BE2C (cell line): ENCODE data around the gene NPTXR.

Experiments used
- DNase-seq: peaks from one replicate; pipeline ENCODE4 v3.0.0-alpha.2; 2020
- H3K27me3 ChIP-seq: fragments of 250-450 bp; sonication (Bioruptor Pico); 2 replicates; pipeline ENCODE4 v1.5.1; 2020; ENCODE audit warnings: mild to moderate bottlenecking
- H3K36me3 ChIP-seq: fragments of 250-450 bp; sonication (Bioruptor Pico); 2 replicates; pipeline ENCODE4 v1.5.1; 2020; ENCODE audit warnings: mild to moderate bottlenecking
- H3K4me1 ChIP-seq: fragments of 250-450 bp; sonication (Bioruptor Pico); 2 replicates; pipeline ENCODE4 v1.5.1; 2020
- H3K4me3 ChIP-seq: 2 replicates; pipeline ENCODE4 v1.5.1; 2011; ENCODE audit warnings: low read depth, low read length
- H3K9me3 ChIP-seq: fragments of 250-450 bp; sonication (Bioruptor Pico); 2 replicates; pipeline ENCODE4 v1.5.1; 2020
- TF ChIP-seq, protein P1 (sequence below): IDR thresholded peaks from 2 replicates; pipeline ENCODE4 v1.5.1; 2012; ENCODE audit warnings: mild to moderate bottlenecking, low read depth, low read length

NPTXR gene

DNA sequence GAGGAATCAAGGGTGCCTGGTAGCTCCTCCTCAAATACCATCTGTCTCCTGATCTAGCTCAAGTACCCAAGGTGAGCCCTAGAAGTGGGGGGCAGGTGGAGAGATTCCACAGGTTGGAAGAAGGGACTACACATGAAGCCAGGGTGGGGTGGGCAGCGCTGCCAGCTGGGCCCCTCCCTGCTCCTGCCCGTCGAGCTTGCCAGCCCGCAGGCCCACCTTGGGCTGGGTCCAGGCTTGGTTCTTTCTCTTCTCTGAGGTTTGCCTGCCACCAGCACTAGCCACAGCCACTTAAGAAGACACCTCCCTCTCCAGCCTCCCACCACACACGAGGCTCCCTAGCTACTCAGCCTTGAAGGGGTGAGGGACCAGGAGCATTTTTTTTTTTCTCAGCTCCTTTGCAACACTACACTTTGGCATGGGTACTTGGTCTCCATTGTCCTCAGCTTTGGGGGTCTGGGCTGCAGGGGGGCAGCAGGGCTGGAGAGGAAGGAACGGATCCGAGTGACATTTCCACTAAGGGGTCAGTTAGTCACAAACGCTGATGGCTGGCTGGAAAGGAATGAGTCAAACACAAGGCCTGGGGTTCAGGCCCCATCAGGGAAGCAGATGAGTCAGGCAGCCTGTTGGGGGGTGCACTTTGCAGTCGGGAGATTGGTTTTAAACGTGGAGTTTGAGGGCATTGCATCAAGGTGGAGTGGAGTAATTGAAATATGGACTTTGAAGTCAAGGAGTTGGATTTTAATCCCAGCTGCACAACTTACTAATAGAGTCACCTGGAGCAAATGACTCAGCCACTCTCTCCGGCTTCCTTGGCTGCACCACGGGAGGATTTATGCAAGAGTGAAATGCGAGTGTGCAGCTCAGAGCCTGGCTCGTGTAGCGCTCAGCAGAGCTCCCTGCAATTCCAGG lies 7.4 kb upstream of the NPTXR start:
- H3K9me3 ChIP-seq: no peaks in the 10 kb centered on the region
- no peaks in the 10 kb centered on the region for H3K27me3 ChIP-seq
- DNase-seq: no peak
- no peaks in the 10 kb centered on the region for H3K36me3 ChIP-seq
- H3K4me3 ChIP-seq: no peak overlapping the region
- H3K4me1 ChIP-seq: peaks cover 10% of the 10 kb centered on the region; the same call in 1 of the 2 replicates
- TF ChIP-seq, protein P1, sequence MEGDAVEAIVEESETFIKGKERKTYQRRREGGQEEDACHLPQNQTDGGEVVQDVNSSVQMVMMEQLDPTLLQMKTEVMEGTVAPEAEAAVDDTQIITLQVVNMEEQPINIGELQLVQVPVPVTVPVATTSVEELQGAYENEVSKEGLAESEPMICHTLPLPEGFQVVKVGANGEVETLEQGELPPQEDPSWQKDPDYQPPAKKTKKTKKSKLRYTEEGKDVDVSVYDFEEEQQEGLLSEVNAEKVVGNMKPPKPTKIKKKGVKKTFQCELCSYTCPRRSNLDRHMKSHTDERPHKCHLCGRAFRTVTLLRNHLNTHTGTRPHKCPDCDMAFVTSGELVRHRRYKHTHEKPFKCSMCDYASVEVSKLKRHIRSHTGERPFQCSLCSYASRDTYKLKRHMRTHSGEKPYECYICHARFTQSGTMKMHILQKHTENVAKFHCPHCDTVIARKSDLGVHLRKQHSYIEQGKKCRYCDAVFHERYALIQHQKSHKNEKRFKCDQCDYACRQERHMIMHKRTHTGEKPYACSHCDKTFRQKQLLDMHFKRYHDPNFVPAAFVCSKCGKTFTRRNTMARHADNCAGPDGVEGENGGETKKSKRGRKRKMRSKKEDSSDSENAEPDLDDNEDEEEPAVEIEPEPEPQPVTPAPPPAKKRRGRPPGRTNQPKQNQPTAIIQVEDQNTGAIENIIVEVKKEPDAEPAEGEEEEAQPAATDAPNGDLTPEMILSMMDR: no peak

DNA sequence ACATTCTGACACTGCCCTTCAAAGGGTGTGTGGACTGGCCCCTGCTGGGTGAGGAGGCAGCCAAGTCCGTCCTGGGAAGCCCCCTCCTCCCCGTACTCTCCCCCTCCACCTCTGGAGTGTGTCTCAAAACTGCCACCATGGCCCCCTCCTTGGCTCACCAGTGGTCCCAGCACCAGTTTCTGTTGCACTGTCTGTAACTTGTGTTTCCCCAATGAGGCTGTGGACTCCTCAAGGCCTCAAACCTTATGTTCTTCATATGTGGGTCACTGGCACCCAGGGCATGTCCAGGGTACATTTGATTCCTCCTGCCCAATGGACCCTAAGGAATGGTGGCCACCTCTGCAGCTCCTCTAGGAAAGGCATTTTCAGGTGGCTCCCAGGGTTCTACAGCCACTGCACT lies 6.6 kb upstream of the NPTXR start:
- no peaks in the 10 kb centered on the region for H3K27me3 ChIP-seq
- no peak for DNase-seq
- no peaks in the 10 kb centered on the region for H3K36me3 ChIP-seq
- TF ChIP-seq, protein P1: no peak
- no peak overlapping the region for H3K4me3 ChIP-seq
- peaks cover 10% of the 10 kb centered on the region; the same call in 1 of the 2 replicates for H3K4me1 ChIP-seq
- no peaks in the 10 kb centered on the region for H3K9me3 ChIP-seq

DNA sequence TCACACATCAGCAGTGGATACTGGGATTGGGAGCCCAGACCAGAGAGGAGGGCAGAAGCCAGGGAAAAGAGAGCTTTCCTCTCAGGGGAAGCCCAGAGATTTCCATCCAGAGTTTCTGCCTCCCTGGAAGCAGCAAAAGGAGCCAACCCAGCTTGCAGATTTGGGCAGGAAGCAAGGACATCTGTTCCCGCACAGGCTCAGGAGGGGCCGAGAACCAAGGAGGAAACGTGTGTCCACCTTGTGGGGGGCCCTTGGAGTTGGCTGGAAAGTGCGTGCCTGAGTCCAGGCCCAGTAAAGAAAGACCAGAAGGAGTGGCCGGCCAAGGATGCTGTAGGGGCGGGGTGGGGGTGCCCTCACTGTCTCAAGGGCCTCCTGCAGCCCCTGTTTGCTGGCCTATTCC lies 6.0 kb upstream of the NPTXR start:
- H3K4me3 ChIP-seq: no peak overlapping the region
- no peak for DNase-seq
- H3K4me1 ChIP-seq: peaks cover 10% of the 10 kb centered on the region; the same call in 1 of the 2 replicates
- no peaks in the 10 kb centered on the region for H3K36me3 ChIP-seq
- TF ChIP-seq, protein P1: no peak
- H3K27me3 ChIP-seq: no peaks in the 10 kb centered on the region
- H3K9me3 ChIP-seq: no peaks in the 10 kb centered on the region

DNA sequence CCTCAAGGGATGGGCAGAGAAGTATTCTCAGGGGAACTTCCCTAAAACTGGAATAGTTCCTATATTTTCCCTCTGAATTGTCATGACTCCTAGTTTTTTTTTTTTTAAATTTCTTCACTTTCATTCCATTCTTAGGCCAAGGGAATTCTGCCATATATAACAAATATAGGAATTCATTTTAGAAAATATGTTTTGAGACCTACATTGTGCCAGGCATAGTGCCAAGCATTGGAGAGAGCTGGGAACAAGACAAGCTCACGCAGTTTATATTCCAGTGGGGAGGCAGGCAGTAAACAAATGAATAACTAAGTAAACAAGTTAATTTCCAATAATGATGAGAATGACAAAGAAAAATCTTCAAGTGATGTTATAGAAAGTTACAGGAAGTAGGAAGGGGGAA lies 2.6 kb upstream of the NPTXR start:
- Histone ChIP-seq H3K27me3 (no peaks in the 10 kb centered on the region), H3K4me3 (no peak overlapping the region)
- DNase-seq: no peak

DNA sequence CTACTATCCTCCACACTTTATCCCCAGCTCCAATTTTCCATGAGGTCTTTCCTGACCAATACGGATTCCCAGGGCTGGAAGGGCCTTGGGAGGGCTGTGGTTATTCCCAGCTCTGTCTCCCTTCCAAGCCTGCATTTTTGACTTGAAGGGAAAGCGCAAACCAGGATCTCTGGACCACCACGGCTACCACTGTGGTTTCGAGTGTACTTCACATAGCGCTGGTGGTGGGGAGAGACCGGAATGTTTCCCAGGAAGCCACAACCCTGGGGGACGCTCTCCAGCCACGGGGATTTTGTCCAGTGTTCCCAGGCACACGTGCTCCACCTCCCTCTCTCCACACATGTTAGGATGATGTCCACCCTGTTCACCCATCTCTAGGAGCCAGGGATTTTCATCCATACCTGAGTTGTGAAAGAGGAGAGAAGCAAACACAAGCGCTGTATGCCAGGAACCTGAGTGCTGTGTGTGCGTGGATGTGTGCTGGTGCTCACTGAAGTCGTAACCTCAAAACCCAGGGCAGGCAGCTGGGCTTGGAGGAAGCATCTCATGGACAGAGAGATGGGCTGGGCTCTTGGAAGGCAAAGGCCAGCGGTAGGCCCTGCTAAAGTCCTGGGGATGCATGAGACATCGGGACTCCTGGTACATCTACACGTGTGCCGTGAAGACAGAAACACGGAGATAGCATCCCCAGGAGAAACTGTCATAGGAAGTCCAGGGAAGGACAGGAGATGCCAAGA lies 1.3 kb upstream of the NPTXR start:
- Histone ChIP-seq H3K4me3 (no peak overlapping the region), H3K9me3 (no peaks in the 10 kb centered on the region), H3K27me3 (no peaks in the 10 kb centered on the region), H3K36me3 (no peaks in the 10 kb centered on the region), H3K4me1 (no peaks in the 10 kb centered on the region)
- no peak for DNase-seq
- TF ChIP-seq, protein P1: no peak

More for the DNA sequence above, 2.6 kb upstream of the NPTXR start:
- Histone ChIP-seq H3K4me1 (no peaks in the 10 kb centered on the region), H3K36me3 (no peaks in the 10 kb centered on the region), H3K9me3 (no peaks in the 10 kb centered on the region)
- TF ChIP-seq, protein P1: no peak
